Liver (tissue), 9 donors: ENCODE results near the gene ADAMTS20. TPM values are rescaled to one million over a fixed set of nuclear protein-coding genes. Genes with fewer than 3 reads are reported as not detected.

Experiments
- DNase-seq: peaks from one replicate; pipeline ENCODE4 v3.0.0-alpha.2; 2017; ENCODE audit warnings: low spot score
- H3K27ac ChIP-seq, 2 donors: one replicate each; pipeline ENCODE4 v1.7.0; 2013; ENCODE audit warnings: inconsistent platforms in 2 of 2, low read length in 2 of 2, control low read depth in 1 of 2, low read depth in 1 of 2, mild to moderate bottlenecking in 1 of 2
- H3K27me3 ChIP-seq, 4 donors: one replicate each; pipeline versions ENCODE4 v1.6.1 to v1.7.0; 2013; ENCODE audit warnings: low read length in 3 of 4, inconsistent platforms in 1 of 4, mild to moderate bottlenecking in 1 of 4, moderate library complexity in 1 of 4; ENCODE audit not compliant: control insufficient read depth in 4 of 4, insufficient read depth in 4 of 4
- H3K36me3 ChIP-seq, 4 donors: one replicate each; pipeline versions ENCODE4 v1.6.1 to v1.7.0; 2013; ENCODE audit warnings: low read length in 3 of 4, mild to moderate bottlenecking in 3 of 4, low read depth in 1 of 4, moderate library complexity in 1 of 4; ENCODE audit not compliant: control insufficient read depth in 4 of 4, insufficient read depth in 3 of 4
- H3K4me1 ChIP-seq, 4 donors: one replicate each; pipeline versions ENCODE4 v1.6.1 to v1.7.0; 2013; ENCODE audit warnings: low read length in 3 of 4, mild to moderate bottlenecking in 3 of 4, moderate library complexity in 1 of 4; ENCODE audit not compliant: control insufficient read depth in 4 of 4, insufficient read depth in 4 of 4
- H3K4me3 ChIP-seq, 3 donors: one replicate each; pipeline versions ENCODE4 v1.6.1 to v1.7.0; 2013; ENCODE audit warnings: low read length in 3 of 3, control low read depth in 1 of 3, low read depth in 1 of 3, mild to moderate bottlenecking in 1 of 3
- H3K9ac ChIP-seq, 2 donors: one replicate each; pipeline ENCODE4 v1.7.0; 2013; ENCODE audit warnings: low read length in 2 of 2, mild to moderate bottlenecking in 2 of 2, moderate library complexity in 2 of 2, control low read depth in 1 of 2, low read depth in 1 of 2
- H3K9me3 ChIP-seq, 4 donors: one replicate each; pipeline versions ENCODE4 v1.6.1 to v1.7.0; 2013; ENCODE audit warnings: low read length in 3 of 4; ENCODE audit not compliant: control insufficient read depth in 4 of 4
- CTCF ChIP-seq: fragments of 150-350 bp; IDR thresholded peaks from 2 replicates; pipeline ENCODE4 v1.5.1; 2017; ENCODE audit warnings: improper control_type of control experiment, low read depth, low read length; ENCODE audit not compliant: missing input control
- EGR1 ChIP-seq, 2 donors: IDR thresholded peaks; 2 replicates each; pipeline ENCODE4 v1.6.1; 2016 to 2018; ENCODE audit warnings: antibody characterized with exemption in 2 of 2, low read depth in 2 of 2
- FOXA1 ChIP-seq: IDR thresholded peaks from 2 replicates; pipeline ENCODE4 v1.6.1; 2016; ENCODE audit warnings: antibody characterized with exemption
- FOXA2 ChIP-seq: IDR thresholded peaks from 2 replicates; pipeline ENCODE4 v1.6.1; 2016; ENCODE audit warnings: antibody characterized with exemption
- GABPA ChIP-seq, 2 donors: IDR thresholded peaks in 1 of 2; conservative IDR thresholded peaks in 1 of 2; 2 replicates each; pipeline ENCODE4 v1.6.1; 2016; ENCODE audit warnings: antibody characterized with exemption in 2 of 2, mild to moderate bottlenecking in 1 of 2, moderate library complexity in 1 of 2
- HNF4A ChIP-seq, 2 donors: conservative IDR thresholded peaks; 2 replicates each; pipeline ENCODE4 v1.6.1; 2016; ENCODE audit warnings: antibody characterized with exemption in 2 of 2, mild to moderate bottlenecking in 2 of 2
- HNF4G ChIP-seq: IDR thresholded peaks from 2 replicates; pipeline ENCODE4 v1.6.1; 2016; ENCODE audit warnings: antibody characterized with exemption
- JUND ChIP-seq, 2 donors: IDR thresholded peaks; 2 replicates each; pipeline ENCODE4 v1.6.1; 2016; ENCODE audit warnings: antibody characterized with exemption in 2 of 2
- RAD21 ChIP-seq, 2 donors: IDR thresholded peaks; 2 replicates each; pipeline ENCODE4 v1.6.1; 2016; ENCODE audit warnings: antibody characterized with exemption in 2 of 2, mild to moderate bottlenecking in 2 of 2
- REST ChIP-seq: IDR thresholded peaks from 2 replicates; pipeline ENCODE4 v1.6.1; 2016; ENCODE audit warnings: antibody characterized with exemption, mild to moderate bottlenecking
- RXRA ChIP-seq, 2 donors: IDR thresholded peaks; 2 replicates each; pipeline ENCODE4 v1.6.1; 2017 to 2018; ENCODE audit warnings: antibody characterized with exemption in 2 of 2, mild to moderate bottlenecking in 1 of 2
- SP1 ChIP-seq: IDR thresholded peaks from 2 replicates; pipeline ENCODE4 v1.6.1; 2018; ENCODE audit warnings: antibody characterized with exemption, mild to moderate bottlenecking
- polyA plus RNA-seq, 2 donors: library from polyadenylated mRNA; stranded (reverse) in 1 of 2; unstranded in 1 of 2; fragments of 200-250 nt in 1 of 2; fragments of >200 nt in 1 of 2; fragmentation: Nextera tagmentation in 1 of 2; extraction: Ambion mirVana in 1 of 2; gene quantifications; one replicate each; pipeline versions ENCODE4 v1.2.1 to v1.2.3, GENCODE V29; 2013 to 2015
- total RNA-seq, 2 donors: library from RNA; depleted of rRNA; stranded (reverse); fragments of >200 nt; gene quantifications; one replicate each; pipeline ENCODE4 v1.2.3, GENCODE V29; 2014
- TF ChIP-seq, protein P1 (sequence below): IDR thresholded peaks from 2 replicates; pipeline ENCODE4 v1.6.1; 2016; ENCODE audit warnings: antibody characterized with exemption
- TF ChIP-seq, protein P2 (sequence below): IDR thresholded peaks from 2 replicates; pipeline ENCODE4 v1.6.1; 2016; ENCODE audit warnings: antibody characterized with exemption
- donor health status: healthy.
- donor health status: healthy.
- donor health status: healthy.
- donor health status: healthy.
- donor health status: healthy.

ADAMTS20 gene
- total and polyA plus RNA-seq, 4 donors: 0.05 TPM; not detected in 3

DNA sequence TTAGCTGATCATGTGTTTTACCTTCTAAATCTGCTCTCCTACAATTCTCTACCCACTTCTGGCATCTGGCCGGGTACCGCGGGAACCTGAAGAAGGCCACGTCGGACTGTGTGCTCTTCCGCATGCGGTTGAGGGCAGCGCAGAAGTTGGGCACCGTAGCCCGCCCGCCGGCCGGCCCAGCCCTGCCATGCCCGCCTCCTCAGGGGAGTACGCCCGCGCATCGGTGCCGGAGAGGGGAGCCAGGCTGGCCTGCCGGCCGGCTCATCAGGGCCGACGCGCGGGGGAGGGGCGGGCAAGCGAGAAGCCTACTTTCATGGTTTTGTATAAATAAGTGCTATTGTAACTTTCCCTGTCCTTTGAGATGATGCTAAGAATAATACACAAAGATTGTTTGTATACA lies 19.9 kb upstream of the ADAMTS20 start (continued):
- TF ChIP-seq REST (no peak), HNF4A (conservative IDR thresholded peaks at IDR 0.05) (no peak), SP1 (no peak), RXRA (IDR thresholded peaks at IDR 0.05) (no peak), HNF4G (no peak), FOXA1 (no peak)
- TF ChIP-seq, protein P1, sequence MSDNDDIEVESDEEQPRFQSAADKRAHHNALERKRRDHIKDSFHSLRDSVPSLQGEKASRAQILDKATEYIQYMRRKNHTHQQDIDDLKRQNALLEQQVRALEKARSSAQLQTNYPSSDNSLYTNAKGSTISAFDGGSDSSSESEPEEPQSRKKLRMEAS: no peak

DNA sequence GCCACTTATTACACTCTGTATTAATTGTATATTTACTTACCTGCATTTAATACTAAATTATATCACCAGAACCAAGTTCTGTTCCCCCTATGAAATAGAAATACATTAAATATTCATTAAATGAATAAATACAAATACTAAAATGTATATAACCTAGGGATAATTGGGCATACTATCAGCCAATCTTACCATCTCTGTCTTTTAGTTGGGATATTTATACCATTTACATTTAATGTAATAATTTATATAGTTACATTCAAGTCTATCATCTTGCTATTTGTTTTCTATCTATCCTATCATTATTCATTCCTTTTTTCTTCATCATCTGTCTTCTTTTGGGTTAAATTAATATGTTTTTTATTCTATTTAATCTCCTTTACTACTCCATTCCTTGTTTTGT lies 4.1 kb upstream of the ADAMTS20 start:
- H3K9me3 ChIP-seq: peaks cover 3 to 6% (median 4%) of the 10 kb centered on the region in 4 donors
- no peak overlapping the region for H3K4me3 ChIP-seq
- no peak for DNase-seq
- no peaks in the 10 kb centered on the region for H3K36me3 ChIP-seq
- peaks cover 0 to 6% (median under 1%) of the 10 kb centered on the region in 4 donors for H3K4me1 ChIP-seq
- TF ChIP-seq, protein P2, sequence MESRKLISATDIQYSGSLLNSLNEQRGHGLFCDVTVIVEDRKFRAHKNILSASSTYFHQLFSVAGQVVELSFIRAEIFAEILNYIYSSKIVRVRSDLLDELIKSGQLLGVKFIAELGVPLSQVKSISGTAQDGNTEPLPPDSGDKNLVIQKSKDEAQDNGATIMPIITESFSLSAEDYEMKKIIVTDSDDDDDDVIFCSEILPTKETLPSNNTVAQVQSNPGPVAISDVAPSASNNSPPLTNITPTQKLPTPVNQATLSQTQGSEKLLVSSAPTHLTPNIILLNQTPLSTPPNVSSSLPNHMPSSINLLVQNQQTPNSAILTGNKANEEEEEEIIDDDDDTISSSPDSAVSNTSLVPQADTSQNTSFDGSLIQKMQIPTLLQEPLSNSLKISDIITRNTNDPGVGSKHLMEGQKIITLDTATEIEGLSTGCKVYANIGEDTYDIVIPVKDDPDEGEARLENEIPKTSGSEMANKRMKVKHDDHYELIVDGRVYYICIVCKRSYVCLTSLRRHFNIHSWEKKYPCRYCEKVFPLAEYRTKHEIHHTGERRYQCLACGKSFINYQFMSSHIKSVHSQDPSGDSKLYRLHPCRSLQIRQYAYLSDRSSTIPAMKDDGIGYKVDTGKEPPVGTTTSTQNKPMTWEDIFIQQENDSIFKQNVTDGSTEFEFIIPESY: no peak
- TF ChIP-seq SP1: no peak
- no peak for TF ChIP-seq RAD21 (IDR thresholded peaks at IDR 0.05)
- no peak for TF ChIP-seq RXRA (IDR thresholded peaks at IDR 0.05)
- TF ChIP-seq, protein P1: no peak
- no peak for TF ChIP-seq GABPA (IDR thresholded peaks at IDR 0.05 in 1 of 2, conservative IDR thresholded peaks at IDR 0.05 in 1 of 2)
- no peak for TF ChIP-seq EGR1 (IDR thresholded peaks at IDR 0.05; ENCODE audit: low read depth in 2 of 2)
- no peak for TF ChIP-seq FOXA2
- no peak for TF ChIP-seq CTCF
- TF ChIP-seq REST: no peak
- TF ChIP-seq JUND (IDR thresholded peaks at IDR 0.05): no peak
- TF ChIP-seq HNF4A (conservative IDR thresholded peaks at IDR 0.05): no peak
- H3K9ac ChIP-seq: no peak overlapping the region
- H3K27ac ChIP-seq: no peak overlapping the region
- peaks cover 0 to 4% (median 2%) of the 10 kb centered on the region in 4 donors for H3K27me3 ChIP-seq
